Activated T-cell treated with anti-CD3 and anti-CD28 coated beads, Interleukin-2, amount 50 U/mL, for 4 hours (primary cell): ENCODE results near the gene CCDC191. TPM values are rescaled to one million over a fixed set of nuclear protein-coding genes. Genes with fewer than 3 reads are reported as not detected.

Source experiments
- ATAC-seq, 2 donors: fragments of 200-7000 bp; cut with Tn5 transposase; one replicate each; pipeline ENCODE4 v1.10.0; 2021
- DNase-seq: peaks from one replicate; pipeline ENCODE4 v3.0.0-alpha.2; 2020
- H3K27me3 Mint-ChIP-seq: one replicate; pipeline ENCODE4 v1.8.0; 2021; ENCODE audit warnings: low read depth, mixed read lengths
- H3K36me3 Mint-ChIP-seq: one replicate; pipeline ENCODE4 v1.8.0; 2022; ENCODE audit warnings: mixed read lengths; ENCODE audit not compliant: insufficient read depth
- H3K4me1 Mint-ChIP-seq: one replicate; pipeline ENCODE4 v1.8.0; 2021; ENCODE audit warnings: low read depth, mixed read lengths
- H3K4me3 Mint-ChIP-seq: one replicate; pipeline ENCODE4 v1.8.0; 2021; ENCODE audit warnings: mild to moderate bottlenecking, moderate library complexity, mixed read lengths
- H3K9me3 Mint-ChIP-seq: one replicate; pipeline ENCODE4 v1.8.0; 2021; ENCODE audit warnings: mixed read lengths
- total RNA-seq, 3 donors: library from RNA; stranded (reverse); gene quantifications; one replicate each; pipeline ENCODE4 v1.2.1, GENCODE V29; 2021

The CCDC191 gene
- total RNA-seq, 3 donors from 2014 or later: 0.46 to 1.5 (median 0.53) TPM

- H3K36me3 Mint-ChIP-seq: peaks cover 64% of the 10 kb centered on the region
- H3K4me3 Mint-ChIP-seq: no peak overlapping the region
- no peaks in the 10 kb centered on the region for H3K9me3 Mint-ChIP-seq
These were observed 23.4 kb upstream of the CCDC191 start for GRCh38 chr3:114079761-114080160.

GRCh38 chr3:114078126-114078525 is 21.8 kb upstream of the CCDC191 start:
- Mint-ChIP-seq H3K27me3 (no peaks in the 10 kb centered on the region), H3K4me1 (no peaks in the 10 kb centered on the region), H3K4me3 (no peak overlapping the region), H3K36me3 (peaks cover 63% of the 10 kb centered on the region), H3K9me3 (no peaks in the 10 kb centered on the region)
- ATAC-seq: no peak
- DNase-seq: no peak

More at GRCh38 chr3:114079761-114080160, 23.4 kb upstream of the CCDC191 start:
- Mint-ChIP-seq H3K27me3 (no peaks in the 10 kb centered on the region), H3K4me1 (no peaks in the 10 kb centered on the region)
- DNase-seq: no peak
- ATAC-seq: no peak

- DNase-seq (no peak), ATAC-seq (no peak)
- Mint-ChIP-seq H3K27me3 (no peaks in the 10 kb centered on the region), H3K9me3 (no peaks in the 10 kb centered on the region), H3K36me3 (peaks cover 70% of the 10 kb centered on the region), H3K4me1 (no peaks in the 10 kb centered on the region), H3K4me3 (no peak overlapping the region)
These were observed 20.4 kb upstream of the CCDC191 start for GRCh38 chr3:114076711-114077110.

GRCh38 chr3:114071786-114072185 is 15.5 kb upstream of the CCDC191 start:
- ATAC-seq (no peak), DNase-seq (no peak)
- Mint-ChIP-seq H3K36me3 (peaks cover 58% of the 10 kb centered on the region), H3K9me3 (no peaks in the 10 kb centered on the region), H3K4me1 (peaks cover 1% of the 10 kb centered on the region), H3K27me3 (no peaks in the 10 kb centered on the region), H3K4me3 (no peak overlapping the region)

- H3K4me1 Mint-ChIP-seq: peaks cover 1% of the 10 kb centered on the region
- no peaks in the 10 kb centered on the region for H3K27me3 Mint-ChIP-seq
- no peak overlapping the region for H3K4me3 Mint-ChIP-seq
- DNase-seq (no peak), ATAC-seq (no peak)
- H3K9me3 Mint-ChIP-seq: no peaks in the 10 kb centered on the region
- H3K36me3 Mint-ChIP-seq: peaks cover 48% of the 10 kb centered on the region
These were observed 12.0 kb upstream of the CCDC191 start for GRCh38 chr3:114068336-114068735.

GRCh38 chr3:114067804-114068203 is 11.5 kb upstream of the CCDC191 start:
- ATAC-seq (no peak), DNase-seq (no peak)
- H3K4me1 Mint-ChIP-seq: peaks cover 4% of the 10 kb centered on the region
- no peak overlapping the region for H3K4me3 Mint-ChIP-seq
- H3K36me3 Mint-ChIP-seq: peaks cover 45% of the 10 kb centered on the region
- H3K27me3 Mint-ChIP-seq: no peaks in the 10 kb centered on the region
- no peaks in the 10 kb centered on the region for H3K9me3 Mint-ChIP-seq

GRCh38 chr3:114060906-114061655 is 4.8 kb upstream of the CCDC191 start:
- Mint-ChIP-seq H3K27me3 (no peaks in the 10 kb centered on the region), H3K4me1 (peaks cover 44% of the 10 kb centered on the region), H3K4me3 (no peak overlapping the region), H3K36me3 (peaks cover 34% of the 10 kb centered on the region), H3K9me3 (no peaks in the 10 kb centered on the region)
- no peak for ATAC-seq
- no peak for DNase-seq

GRCh38 chr3:114058646-114059045 is 2.3 kb upstream of the CCDC191 start:
- Mint-ChIP-seq H3K36me3 (peaks cover 22% of the 10 kb centered on the region), H3K9me3 (no peaks in the 10 kb centered on the region), H3K4me3 (peak overlapping the region; percentile 89), H3K27me3 (no peaks in the 10 kb centered on the region), H3K4me1 (peaks cover 51% of the 10 kb centered on the region)
- ATAC-seq (no peak), DNase-seq (no peak)

GRCh38 chr3:114057011-114057347 is 653 bp upstream of the CCDC191 start:
- no peak for DNase-seq
- no peaks in the 10 kb centered on the region for H3K9me3 Mint-ChIP-seq
- H3K4me1 Mint-ChIP-seq: peaks cover 43% of the 10 kb centered on the region
- ATAC-seq: peak; percentile 2 to 4
- H3K27me3 Mint-ChIP-seq: no peaks in the 10 kb centered on the region
- peak overlapping the region; percentile 89 for H3K4me3 Mint-ChIP-seq
- H3K36me3 Mint-ChIP-seq: peaks cover 22% of the 10 kb centered on the region

- H3K36me3 Mint-ChIP-seq: peaks cover 5% of the 10 kb centered on the region
- no peak overlapping the region for H3K4me3 Mint-ChIP-seq
- no peaks in the 10 kb centered on the region for H3K9me3 Mint-ChIP-seq
- no peak for DNase-seq
- ATAC-seq: no peak
- H3K27me3 Mint-ChIP-seq: no peaks in the 10 kb centered on the region
- H3K4me1 Mint-ChIP-seq: peaks cover 11% of the 10 kb centered on the region
These were observed 4.1 kb downstream of the CCDC191 start for GRCh38 chr3:114052216-114052615.

- Mint-ChIP-seq H3K4me3 (no peak overlapping the region), H3K36me3 (peaks cover 5% of the 10 kb centered on the region), H3K27me3 (no peaks in the 10 kb centered on the region), H3K4me1 (no peaks in the 10 kb centered on the region), H3K9me3 (no peaks in the 10 kb centered on the region)
- ATAC-seq: no peak
- no peak for DNase-seq
These were observed 13.1 kb downstream of the CCDC191 start for GRCh38 chr3:114043205-114043604.

GRCh38 chr3:114035896-114036295 is 20.4 kb downstream of the CCDC191 start:
- Mint-ChIP-seq H3K9me3 (no peaks in the 10 kb centered on the region), H3K27me3 (no peaks in the 10 kb centered on the region), H3K36me3 (peaks cover 23% of the 10 kb centered on the region), H3K4me3 (no peak overlapping the region), H3K4me1 (no peaks in the 10 kb centered on the region)
- DNase-seq: no peak
- ATAC-seq: no peak

GRCh38 chr3:114034787-114035545 is 21.4 kb downstream of the CCDC191 start:
- Mint-ChIP-seq H3K27me3 (no peaks in the 10 kb centered on the region), H3K36me3 (peaks cover 26% of the 10 kb centered on the region), H3K4me3 (no peak overlapping the region), H3K9me3 (no peaks in the 10 kb centered on the region), H3K4me1 (no peaks in the 10 kb centered on the region)
- DNase-seq: no peak
- ATAC-seq: no peak

GRCh38 chr3:114034211-114034610 is 22.1 kb downstream of the CCDC191 start:
- H3K36me3 Mint-ChIP-seq: peaks cover 28% of the 10 kb centered on the region
- H3K9me3 Mint-ChIP-seq: no peaks in the 10 kb centered on the region
- no peak overlapping the region for H3K4me3 Mint-ChIP-seq
- DNase-seq (no peak), ATAC-seq (no peak)
- no peaks in the 10 kb centered on the region for H3K4me1 Mint-ChIP-seq
- no peaks in the 10 kb centered on the region for H3K27me3 Mint-ChIP-seq

GRCh38 chr3:114033721-114034120 is 22.6 kb downstream of the CCDC191 start:
- H3K9me3 Mint-ChIP-seq: no peaks in the 10 kb centered on the region
- ATAC-seq: no peak
- H3K36me3 Mint-ChIP-seq: peaks cover 30% of the 10 kb centered on the region
- no peaks in the 10 kb centered on the region for H3K27me3 Mint-ChIP-seq
- no peak overlapping the region for H3K4me3 Mint-ChIP-seq
- DNase-seq: no peak
- H3K4me1 Mint-ChIP-seq: no peaks in the 10 kb centered on the region
